ENCODE results near the gene ABHD14A.

Gene ABHD14A

DNA sequence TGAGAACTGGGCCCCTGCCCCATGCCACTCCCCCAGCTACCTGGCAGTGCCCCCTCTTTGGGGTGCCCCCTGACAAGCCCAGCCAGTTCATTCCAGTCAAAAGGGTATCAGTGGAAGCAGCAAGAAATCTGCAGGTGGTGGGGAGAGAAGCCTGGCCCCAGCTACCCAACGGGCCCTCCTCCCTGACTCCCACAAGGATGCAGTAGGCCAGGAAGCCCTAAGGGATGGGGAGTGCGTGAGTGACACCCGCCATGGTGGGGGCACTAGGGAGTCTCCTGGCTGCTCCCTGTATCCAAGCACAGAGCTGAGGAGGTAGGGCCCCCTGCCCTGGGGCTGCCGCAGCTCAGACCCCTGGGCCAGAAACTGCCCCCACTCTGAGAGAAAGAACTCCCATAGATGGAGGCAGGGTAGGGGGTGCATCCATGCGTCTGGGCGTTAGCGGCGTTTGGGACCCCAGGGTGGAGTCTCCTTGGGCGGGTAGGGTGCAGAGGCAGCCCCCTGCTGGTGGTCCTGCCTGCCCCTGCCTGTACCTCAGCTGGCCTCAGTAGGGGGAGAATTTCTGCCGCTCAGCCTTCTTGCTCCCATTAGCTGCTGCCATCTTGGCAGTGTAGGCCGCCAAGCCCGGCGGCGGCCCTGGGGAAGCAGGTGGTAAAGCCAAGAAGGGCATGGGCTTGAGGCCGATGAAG lies 17.2 kb upstream of the ABHD14A start:
- DNase-seq (ENCODE audit: low spot score) = no peak

DNA sequence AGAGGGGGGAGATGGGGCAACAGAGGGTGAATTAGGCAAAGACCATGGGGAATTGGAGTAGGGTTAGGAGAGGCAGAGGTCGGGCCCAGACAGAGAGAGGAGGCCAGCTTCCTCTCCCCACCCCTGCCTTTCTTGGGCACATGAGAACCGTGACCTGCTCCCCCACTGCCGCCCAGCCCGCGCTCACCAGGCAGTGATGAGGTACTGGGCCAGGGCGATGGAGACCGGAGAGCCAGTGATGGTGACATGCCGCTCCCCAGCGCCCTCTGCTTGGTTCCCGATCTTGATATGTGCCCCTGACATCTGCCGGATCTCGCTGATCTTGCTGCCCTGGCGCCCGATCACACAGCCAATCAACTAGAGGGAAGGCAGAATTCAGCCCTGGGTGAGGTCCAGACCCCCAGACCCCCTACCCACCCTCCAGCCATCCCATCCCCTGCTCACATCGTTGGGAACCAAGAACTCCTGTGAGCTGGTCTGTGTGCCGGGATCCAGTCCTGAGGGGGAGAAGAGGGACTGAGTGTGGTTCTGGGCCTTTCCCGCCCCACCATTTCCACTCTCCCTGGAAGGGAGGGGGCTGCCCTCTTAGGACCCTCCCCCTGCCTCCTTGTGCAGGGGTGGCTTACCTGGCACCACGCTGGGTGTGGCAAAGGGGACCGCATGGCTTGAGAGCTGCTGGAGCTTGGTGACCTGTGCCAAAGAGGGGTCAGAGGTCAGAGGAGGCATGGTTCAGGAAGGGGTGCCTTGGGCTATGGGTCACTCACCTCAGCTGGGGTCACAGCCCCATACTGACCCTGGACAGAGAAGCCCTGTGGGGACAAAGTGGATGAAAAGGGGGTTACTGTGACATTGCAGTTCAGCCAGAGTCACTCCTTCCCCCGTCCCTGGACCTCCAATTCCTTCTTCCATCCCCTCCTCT lies 16.0 kb upstream of the ABHD14A start:
- DNase-seq (ENCODE audit: low spot score) = no peak

DNA sequence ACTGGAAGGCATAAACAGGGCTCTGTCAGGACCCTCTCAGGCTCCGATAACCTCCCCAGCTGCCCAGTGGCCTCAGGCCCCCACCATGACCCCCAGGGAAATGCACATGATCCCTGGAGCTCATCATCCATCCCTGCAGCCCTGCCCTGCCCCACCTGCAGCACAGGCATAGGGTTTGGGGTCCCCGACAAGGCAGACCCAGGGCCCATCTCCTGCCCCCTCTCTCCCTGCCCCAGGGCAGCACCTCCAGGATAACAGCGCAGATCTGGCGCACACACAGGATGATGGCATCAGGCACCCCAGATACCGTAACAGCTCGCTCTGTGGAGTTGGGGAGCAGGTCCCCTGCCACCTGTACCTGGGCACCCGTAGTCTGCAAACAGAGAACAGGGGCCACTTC lies 15.2 kb upstream of the ABHD14A start:
- no peak for DNase-seq (ENCODE audit: low spot score)

DNA sequence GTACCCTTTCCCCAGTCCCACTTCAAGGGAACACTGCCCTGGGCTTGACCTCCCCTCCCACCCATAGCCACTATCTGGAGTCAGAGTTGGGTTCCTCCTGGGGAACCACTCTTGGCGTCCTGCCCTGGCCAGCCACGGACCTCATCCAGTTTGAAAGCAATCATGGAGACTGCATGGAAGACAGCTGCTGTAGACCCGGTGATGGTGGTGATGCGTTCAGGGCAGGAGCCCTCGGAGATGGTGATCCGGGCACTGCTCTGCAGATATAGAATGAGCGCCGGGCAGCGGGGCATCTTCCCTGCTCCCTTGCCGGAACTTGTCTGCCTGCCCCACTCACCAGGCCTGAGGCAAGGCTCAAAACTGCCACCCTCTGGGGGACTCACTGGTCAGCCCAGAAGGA lies 14.5 kb upstream of the ABHD14A start:
- DNase-seq (ENCODE audit: low spot score) = no peak

DNA sequence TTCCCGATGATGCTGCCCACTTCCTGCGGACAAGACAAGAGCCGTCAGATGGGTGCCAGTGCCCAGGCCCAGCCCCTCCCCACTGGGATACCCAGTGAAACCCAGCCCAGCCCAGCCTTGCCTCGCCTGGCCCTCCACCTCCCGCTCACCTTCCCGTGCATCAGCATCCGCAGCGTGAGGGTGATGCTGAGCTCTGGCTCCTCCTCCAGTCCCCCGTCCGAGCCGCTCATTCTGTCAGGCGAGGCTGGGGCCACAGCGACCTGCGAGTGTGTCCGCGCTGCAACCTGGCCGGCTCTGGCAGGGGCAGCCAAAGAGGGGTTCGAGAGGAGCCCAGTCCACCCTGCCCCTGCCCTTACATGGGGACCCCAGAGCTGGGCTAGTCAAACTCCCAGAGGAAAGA lies 13.9 kb upstream of the ABHD14A start:
- DNase-seq (ENCODE audit: low spot score) = no peak

DNA sequence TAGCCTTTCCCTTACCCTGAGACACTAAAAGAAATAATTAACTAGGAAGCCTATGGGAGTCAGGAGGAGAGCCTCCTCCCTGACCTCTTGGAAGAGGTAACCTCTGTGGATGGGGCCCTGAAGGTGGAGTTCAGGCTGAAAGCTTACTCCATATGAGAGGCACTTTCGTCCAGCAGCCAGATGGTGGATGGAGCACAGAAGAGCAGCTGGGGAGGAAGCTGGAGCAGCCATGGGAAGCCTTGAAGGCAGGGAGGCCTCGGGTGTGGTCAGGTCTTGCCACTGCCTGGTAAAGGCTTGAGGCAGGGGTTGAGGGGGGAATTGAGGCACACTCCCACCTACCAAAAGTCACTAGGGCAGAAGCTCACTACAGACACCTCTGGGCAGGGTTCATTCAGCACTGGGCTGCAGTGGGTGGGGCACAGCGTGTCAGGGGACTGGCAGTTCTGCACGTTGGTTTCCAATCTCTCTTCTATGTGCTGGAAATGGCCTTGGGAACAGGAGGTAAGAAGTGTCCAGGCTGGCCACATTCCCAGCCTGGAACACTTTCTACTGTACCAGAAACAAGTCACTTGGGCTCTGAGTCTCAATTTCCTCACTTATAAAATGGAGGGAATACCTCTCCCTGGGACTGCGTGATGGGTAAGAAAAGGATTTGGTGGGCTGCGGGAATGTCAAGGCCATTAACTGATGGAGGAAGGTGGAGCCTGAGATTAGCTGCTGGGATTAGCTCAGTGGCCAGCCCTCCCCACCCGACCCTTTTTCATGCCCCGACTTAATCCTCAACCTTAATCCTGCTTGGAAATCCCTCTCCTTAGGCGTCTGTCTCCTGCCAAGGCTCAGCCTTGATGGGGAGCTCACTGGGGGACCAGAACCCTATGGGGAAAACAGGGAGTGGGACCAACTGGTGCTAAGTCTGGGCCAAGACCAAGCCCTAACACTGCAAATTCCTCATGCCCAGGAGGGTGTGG lies 13.0 kb upstream of the ABHD14A start:
- DNase-seq (ENCODE audit: low spot score) = no peak

DNA sequence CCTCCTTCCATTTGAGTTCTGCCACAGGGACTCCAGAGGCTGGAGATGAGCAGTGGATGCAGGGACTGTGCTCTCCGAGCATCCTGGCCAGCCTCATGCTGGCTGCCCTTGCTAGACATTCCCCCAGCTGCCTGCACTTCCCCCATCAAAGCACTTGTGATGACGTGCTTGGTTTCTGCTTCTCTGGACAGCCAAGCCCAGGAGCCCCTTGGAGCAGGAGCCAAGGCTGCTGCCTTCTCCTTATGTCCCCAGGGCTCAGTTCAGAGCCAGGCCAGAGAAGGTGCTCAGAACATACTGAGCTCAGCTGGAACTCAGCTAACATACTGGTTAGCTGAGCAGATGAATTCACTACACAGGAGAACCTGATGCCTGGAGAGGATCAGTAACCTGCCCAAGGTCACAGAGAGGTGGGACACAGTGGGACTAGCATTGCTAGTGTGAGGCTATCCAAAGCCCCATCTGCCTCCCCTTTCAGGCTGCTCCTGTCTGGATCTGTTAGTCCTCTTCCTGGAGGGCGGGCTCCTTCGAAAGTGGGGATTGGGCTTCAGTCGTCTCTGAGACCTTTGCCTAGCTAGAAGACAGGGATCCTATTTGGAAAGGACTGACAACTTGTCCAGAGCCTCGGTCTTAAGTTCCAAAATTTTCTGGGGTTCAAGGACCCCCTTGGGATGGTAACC lies 11.9 kb upstream of the ABHD14A start:
- DNase-seq (ENCODE audit: low spot score) = peak; percentile 67

DNA sequence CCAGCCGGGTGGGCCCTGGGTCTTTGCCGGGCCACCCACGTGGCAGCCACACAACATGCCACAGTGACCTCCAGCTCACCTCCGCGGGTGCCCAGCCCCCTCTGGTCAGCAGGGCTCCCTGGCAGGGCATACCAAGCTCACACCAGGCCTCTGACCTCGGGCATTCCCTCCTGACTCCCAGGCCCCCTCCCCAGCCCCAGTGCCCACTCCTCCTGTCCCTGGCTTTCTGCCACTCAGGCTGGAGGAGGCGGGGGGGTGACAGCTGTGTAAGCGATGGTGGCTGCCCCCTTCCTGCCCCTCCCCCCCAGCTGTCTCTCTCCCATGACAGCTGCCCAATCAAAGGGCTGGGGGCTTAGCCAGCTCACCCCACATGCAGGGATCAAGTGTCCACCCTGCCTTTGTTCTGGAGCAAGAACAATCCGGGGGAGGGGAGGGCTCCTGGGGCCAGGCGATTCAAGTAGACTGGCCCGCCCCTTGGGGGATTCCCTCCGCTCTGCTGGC lies 10.9 kb upstream of the ABHD14A start:
- DNase-seq (ENCODE audit: low spot score) = peak; percentile 74

DNA sequence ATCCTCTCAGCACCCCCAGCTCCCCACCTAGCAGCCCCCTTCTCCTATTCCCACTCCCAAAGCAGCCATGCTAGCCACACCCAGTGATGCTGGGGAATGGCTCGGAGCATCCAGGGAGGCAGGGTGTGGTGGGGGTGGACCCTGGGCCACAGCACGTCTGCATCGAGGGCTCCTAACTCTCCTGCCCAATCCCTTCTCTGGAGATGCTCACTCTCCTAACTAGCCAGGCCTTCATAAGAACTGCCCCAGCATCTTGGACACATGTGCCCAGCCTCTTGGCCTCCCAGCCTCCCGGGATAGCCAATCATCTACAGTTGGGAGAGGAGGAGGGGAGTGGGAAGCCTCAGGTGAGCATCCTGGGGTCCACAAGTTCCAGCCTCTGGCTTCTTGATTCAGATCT lies 10.3 kb upstream of the ABHD14A start:
- no peak for DNase-seq (ENCODE audit: low spot score)

DNA sequence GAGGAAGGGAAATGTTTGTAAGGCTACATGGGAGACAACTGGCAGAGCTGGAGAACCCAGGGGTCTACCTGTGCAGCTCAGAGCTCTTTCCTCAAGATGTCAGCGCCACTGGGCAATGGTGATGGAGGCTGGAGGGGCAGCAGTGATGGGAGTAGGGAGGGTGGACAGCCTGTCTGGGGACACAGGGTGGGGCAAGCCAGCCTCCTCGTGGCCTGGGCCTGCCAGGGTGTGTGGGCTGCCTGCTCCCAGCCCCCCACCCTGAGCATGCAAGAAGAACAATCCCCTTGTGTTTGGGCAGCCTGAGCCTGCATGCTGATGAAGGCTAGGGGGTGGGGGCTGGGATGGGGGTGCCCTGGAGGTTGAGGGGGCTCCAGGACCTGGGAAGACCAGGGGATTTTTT lies 8.8 kb upstream of the ABHD14A start:
- peak; percentile 95 for DNase-seq (ENCODE audit: low spot score)

DNA sequence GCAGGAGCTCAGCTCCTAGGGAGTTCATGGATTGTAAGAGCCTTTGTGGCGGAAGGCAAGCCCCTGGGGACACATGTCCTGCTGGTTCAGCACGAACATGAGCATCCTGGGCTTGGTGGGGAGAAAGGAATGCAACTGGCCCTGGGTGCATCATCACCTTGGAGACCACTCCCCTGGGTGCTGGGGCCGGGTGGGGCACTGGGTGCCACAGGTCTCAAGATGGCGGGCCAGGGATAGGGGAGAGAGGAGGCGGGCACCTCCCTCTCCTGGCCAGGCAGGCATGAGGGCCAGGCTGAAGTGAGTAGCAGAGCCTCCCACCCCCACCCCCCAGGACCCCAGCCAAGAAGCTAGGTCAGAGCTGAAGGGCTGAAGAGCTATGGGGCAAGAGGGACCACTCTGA lies 8.4 kb upstream of the ABHD14A start:
- DNase-seq (ENCODE audit: low spot score) = no peak

DNA sequence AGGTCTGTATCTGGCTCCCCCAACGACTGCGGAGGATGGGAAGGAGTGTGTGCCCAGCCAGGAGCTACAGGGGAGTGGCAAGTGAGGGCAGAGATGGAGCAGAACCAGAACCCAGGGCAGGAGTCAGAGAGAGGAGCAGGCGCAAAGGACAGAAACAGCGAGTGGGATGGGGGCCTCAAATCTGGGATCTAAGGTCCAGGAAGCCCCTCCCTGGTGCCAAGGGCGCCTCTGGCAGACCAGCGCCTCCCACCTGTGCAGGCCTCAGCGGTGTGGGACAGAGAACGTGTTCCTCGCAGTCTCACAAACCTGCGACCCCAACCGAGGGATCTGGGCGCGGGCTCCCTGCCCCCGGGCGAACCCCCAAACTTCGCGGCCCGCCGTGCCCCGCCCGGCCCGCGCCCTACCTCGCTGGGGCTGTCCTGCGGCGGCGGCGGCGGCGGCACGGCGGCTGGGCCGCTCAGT lies 7.9 kb upstream of the ABHD14A start:
- no peak for DNase-seq (ENCODE audit: low spot score)

DNA sequence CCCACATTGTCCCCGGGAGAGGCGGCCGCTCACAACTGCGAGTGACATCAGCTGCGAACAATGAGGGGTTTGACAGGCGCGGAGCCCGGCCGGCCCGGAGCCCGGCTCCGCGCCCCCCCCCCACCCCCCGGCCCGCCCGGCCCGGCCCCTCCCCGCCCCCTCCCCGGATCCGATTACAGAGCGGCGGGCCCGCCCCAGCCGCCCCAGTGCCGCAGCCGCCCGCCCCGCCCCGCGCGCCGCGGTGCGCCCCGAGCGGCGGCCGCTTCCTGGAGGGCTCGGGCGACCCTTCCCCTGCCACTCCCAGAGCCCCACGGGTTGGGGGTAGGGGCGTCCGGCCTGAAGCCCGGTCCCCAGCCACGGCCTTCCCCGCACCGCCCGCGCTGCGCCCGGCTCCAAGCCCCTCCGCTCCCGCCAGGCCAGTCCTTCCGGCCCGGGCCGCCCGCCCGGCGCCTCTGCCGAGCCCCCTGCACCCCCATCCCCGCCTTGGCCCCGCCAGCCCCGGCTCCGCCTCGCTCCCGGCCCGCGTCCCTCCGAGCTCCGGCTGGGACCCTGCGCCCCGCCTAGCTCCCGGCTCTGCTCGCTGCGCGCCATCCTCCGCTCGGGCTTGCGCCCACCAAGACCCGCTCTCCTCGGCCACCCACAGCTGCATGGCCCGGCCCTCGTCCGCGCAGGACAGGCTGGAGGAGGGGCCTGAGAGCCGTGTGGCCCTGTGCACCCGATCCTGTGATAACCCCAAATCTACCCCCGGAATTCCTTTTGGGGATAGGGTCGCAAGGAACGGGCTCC lies 7.3 kb upstream of the ABHD14A start, which contains the start of gene PCBP4:
PCBP4 (minus strand) TSS at position 71 of the 786 bp plus-strand sequence. CDS start 6,214 bp downstream, outside the sequence.
- DNase-seq (ENCODE audit: low spot score) = peak; percentile 88

DNA sequence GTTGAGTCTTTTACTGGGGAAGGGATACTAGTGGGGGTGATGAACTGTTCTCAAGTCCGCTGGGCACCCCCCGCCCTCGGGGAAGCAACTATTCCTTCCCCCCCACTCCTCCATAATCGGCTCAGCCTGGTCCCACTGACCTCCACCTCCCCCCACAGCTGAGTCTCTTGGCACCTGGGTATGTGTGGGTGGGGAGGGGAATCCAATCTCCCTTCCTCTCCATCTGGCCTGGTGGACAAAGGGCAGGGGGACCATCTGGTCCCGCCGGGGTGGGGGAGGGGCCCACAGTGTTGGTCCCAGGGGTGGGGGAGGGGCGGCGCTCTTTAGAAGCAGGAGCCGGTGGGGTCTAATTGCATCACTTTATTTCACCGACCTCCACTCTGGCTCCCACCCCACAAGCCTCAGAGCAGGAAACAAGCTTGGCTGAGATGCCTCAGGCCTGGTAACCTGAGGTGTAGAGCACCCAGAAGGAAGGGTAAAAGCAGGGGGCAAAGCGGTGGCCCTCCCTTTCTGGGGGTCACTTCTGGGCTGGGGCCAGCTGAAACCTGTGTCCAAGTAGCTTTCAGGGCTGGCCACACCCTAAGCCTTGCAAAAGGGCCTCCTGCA lies 6.6 kb upstream of the ABHD14A start:
- DNase-seq (ENCODE audit: low spot score) = no peak

DNA sequence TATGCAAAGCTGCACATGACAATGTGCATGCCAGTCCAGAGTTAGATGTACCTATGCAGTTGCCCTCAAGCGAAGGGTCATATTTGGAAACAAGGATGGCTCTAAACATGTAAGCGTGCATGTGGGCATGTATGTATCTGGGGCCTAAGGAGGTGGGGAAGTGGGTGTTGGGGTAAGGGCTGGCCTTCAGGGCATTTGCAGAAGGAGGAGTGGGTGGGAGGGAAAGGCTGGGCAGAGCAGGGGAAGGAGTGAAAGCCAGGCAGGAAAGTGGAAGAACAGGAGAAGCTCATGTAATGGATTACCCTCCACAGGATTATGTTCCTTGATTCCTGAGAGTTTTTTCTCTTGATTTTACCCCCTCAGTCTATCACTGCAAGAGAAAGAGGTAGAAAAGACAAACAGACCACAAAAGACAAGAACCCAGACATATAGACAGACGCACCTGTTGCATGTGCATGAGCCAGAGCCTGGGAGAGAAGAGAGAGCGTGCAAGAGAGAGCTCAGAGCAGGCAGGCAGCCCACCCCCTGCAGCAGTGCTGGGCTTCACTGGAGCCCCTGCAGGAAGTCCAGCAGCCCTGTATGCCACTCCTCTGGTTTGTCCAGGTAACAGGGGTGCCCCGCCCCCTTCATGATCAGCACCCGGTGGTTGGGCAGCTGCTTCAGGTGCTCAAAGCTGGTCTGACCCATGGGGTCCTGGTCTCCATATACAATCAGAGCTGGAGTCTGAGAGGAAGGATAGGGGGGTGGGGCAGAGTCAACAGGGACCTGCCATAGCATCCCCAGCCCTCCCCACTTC lies 5.8 kb upstream of the ABHD14A start:
- DNase-seq (ENCODE audit: low spot score) = no peak

DNA sequence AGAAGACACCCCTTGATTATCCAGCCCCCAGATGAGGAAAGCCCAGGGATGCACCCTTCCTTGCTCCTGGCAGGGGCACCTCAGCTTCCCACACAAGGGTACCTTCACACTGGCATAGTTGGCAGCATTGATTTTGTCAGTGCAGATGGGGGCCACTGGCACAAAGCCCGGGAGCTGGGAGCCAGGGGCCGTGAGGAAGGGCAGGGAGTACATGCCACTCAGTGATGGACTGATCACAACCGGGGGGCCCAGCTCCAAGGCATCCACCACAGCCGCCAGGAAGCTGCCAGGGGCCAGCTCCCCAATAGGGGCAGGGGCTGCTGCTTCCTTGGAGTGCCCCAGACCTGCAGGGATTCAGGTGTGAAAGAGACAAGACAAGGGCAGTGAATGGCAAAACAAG lies 5.0 kb upstream of the ABHD14A start:
- DNase-seq (ENCODE audit: low spot score) = no peak

DNA sequence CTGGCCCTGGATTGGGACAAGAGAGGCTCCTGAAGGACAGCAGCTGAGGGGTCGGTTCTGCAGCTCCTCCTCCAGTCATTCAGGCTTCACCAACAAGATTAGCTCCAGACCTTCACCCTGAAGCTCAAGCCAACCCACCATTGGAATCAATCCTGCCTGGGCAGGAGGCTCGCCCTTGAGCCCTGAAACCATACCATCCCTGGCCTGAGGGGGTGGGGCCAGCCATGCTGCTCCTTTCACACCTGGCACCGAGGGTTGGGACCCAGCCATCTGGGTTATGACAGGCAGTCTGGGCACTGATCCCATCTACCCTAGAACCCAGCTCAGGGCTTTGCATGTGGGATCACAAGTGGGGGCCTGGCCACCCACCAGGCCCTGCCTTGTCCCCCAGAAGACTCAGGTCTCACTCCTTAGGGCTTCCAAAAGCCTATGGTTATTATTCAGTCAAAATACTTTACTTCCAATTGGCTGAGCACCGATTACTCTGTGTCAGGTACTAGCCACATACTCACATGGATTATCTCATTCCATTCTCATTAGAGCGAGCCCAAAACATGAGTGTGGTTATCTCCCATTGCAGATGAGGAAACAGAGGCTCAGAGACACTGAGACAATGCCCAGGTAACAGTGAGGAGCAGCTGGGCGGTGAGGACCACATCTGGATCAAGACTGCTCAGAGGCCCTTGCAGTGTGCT lies 4.1 kb upstream of the ABHD14A start:
- DNase-seq (ENCODE audit: low spot score) = no peak

DNA sequence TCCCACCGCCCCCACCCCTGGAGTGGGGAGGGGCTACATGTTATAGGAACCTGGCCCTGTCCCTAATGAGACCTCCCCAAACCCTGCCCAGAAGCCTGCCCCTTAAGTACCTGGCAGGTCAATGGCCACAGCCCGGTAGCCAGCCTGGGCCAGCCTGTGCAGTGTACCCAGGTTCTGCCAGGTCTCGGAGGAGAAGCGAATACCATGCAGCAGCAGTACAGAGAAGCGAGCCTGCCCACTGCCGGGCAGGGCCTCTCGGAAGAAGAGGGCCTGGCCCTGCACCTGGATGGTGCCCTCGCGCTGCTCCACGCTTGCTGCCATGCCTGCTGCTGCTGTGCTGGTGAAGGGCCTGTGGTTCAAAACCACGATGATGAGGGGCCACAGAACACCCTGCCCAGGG lies 3.5 kb upstream of the ABHD14A start:
- no peak for DNase-seq (ENCODE audit: low spot score)

All from globus pallidus (tissue), 1 donor.